ENCODE measurements around the gene RAB20. TPM values are rescaled to one million over a fixed set of nuclear protein-coding genes. Genes with fewer than 3 reads are reported as not detected.

Gene RAB20
- total and polyA plus RNA-seq, 9 donors, result 1.9 to 6.0 (median 3.3) TPM

Other genes with a start within 250 kb of the RAB20 start
- gene NAXD, start 53.8 kb upstream of the RAB20 start, total RNA-seq, result 19.6 TPM
- gene NAXD, start 53.8 kb upstream of the RAB20 start, polyA plus RNA-seq (ENCODE audit: insufficient read depth in 1 of 8, insufficient read length in 8 of 8, low replicate concordance in 1 of 8), result 10 to 100 TPM; 26.5 to 32.3 (median 27.8) TPM
- 49.1 TPM for gene CARS2, start 144.4 kb upstream of the RAB20 start, total RNA-seq
- gene CARS2, start 144.4 kb upstream of the RAB20 start, polyA plus RNA-seq (ENCODE audit: insufficient read depth in 1 of 8, insufficient read length in 8 of 8, low replicate concordance in 1 of 8), result 10 to 100 TPM; 37.7 to 73.2 (median 51.9) TPM
- gene ING1, start 152.0 kb upstream of the RAB20 start, total RNA-seq, result 6.0 TPM
- gene ING1, start 152.0 kb upstream of the RAB20 start, polyA plus RNA-seq (ENCODE audit: insufficient read depth in 1 of 8, insufficient read length in 8 of 8, low replicate concordance in 1 of 8), result 10 to 100 TPM in 7 of 8 donors, 1 to 10 TPM in 1; 9.8 to 16.9 (median 14.1) TPM